HG03460 (cell line): ENCODE measurements around the gene CNGA1.

ENCODE experiments used
- ATAC-seq: cut with Tn5 transposase; IDR thresholded peaks from one replicate; pipeline ENCODE4 v1.9.1; 2021; ENCODE audit not compliant: unreplicated experiment

The CNGA1 gene

GRCh38 chr4:47913330-47913729, 103.2 kb downstream of the CNGA1 start:
- ATAC-seq, result no peak

GRCh38 chr4:47907089-47907646, 109.3 kb downstream of the CNGA1 start:
- ATAC-seq, result no peak

- ATAC-seq, result no peak
Observed at GRCh38 chr4:47899639-47900038, 116.8 kb downstream of the CNGA1 start.

- ATAC-seq, result no peak
Observed at GRCh38 chr4:47891928-47892327, 124.6 kb downstream of the CNGA1 start.
